Measurements from ENCODE around the gene FNIP2. TPM values are rescaled to one million over a fixed set of nuclear protein-coding genes. Genes with fewer than 3 reads are reported as not detected.

The FNIP2 gene
- total and polyA plus RNA-seq, 9 of the 15 experiments (the other 6 are each of a cell fraction or from before 2014, with no cell fraction given), result 1.7 to 15.5 (median 8.3) TPM

- POLR2A ChIA-PET, result interaction anchor here (1.2 kb wide), 1 partner anchor 12 kb away, joined by 5 read pairs; no protein-coding TSS in a partner anchor
- Histone ChIP-seq H3K36me3 (ENCODE audit: control insufficient read depth, insufficient read depth, low read length) (peaks cover 33% of the 10 kb centered on the region; the same call in 2 of the 3 replicates), H4K20me1 (replicated peaks; ENCODE audit: control insufficient read depth, insufficient read depth, low read length) (no peaks in the 10 kb centered on the region), H3K79me2 (ENCODE audit: control insufficient read depth, insufficient read depth, low read length) (no peaks in the 10 kb centered on the region), H2AFZ (ENCODE audit: low read depth, low read length) (no peak overlapping the region), H3K4me1 (replicated peaks in 1 of 2; ENCODE audit: control insufficient read depth in 2 of 2, insufficient read depth in 2 of 2, low read length in 2 of 2) (no peaks in the 10 kb centered on the region), H3K27me3 (ENCODE audit: control insufficient read depth in 2 of 2, insufficient read depth in 2 of 2, low read length in 2 of 2) (no peaks in the 10 kb centered on the region), H3K4me2 (ENCODE audit: insufficient read depth, low read length) (no peak overlapping the region), H3K9me3 (replicated peaks; ENCODE audit: control insufficient read depth, insufficient read depth, low read depth, low read length) (no peaks in the 10 kb centered on the region), H3K27ac (ENCODE audit: extremely low read depth, low read depth, low read length) (no peak overlapping the region), H3K9ac (ENCODE audit: insufficient read depth in 1 of 2, low read depth in 2 of 2, low read length in 2 of 2) (no peak overlapping the region), H3K4me3 (no peak overlapping the region), H3K9me1 (ENCODE audit: control insufficient read depth, insufficient read depth, low read length) (no peaks in the 10 kb centered on the region)
- no TSS peak for BruUV-seq (replicated peaks)
- FAIRE-seq (no peak), ATAC-seq (no peak), DNase-seq (ENCODE audit: extremely low read depth in 1 of 4, low spot score in 3 of 4) (no peak)
- whole genome bisulfite sequencing (ENCODE audit: insufficient coverage, low coverage, missing lambda C conversion rate), result 88% methylated on average over 5 of the region's 5 CpGs
- CTCF ChIA-PET (ENCODE audit: low intra/inter-chr PET ratio), result interaction anchor here (0.6 kb wide), 1 partner anchor 459 kb away, joined by 3 read pairs; no protein-coding TSS in a partner anchor
- TF ChIP-seq PRDM10 (IDR thresholded peaks at IDR 0.05; ENCODE audit: partially characterized antibody), result no peak
- TF ChIP-seq HINFP (tag; conservative IDR thresholded peaks at IDR 0.05; ENCODE audit: low read depth), result no peak
- no peak for TF ChIP-seq UBTF (IDR thresholded peaks at IDR 0.05; ENCODE audit: borderline replicate concordance in 1 of 2, low read depth in 2 of 2, low read length in 2 of 2)
- TF ChIP-seq ZNF592 (IDR thresholded peaks at IDR 0.05), result no peak
- no peak for TF ChIP-seq BCL6 (CRISPR knock-in tag; IDR thresholded peaks at IDR 0.05)
- no peak for TF ChIP-seq NR2C1 (IDR thresholded peaks at IDR 0.05)
- no peak for TF ChIP-seq NR2C1 (tag; IDR thresholded peaks at IDR 0.05)
- in situ Hi-C loops (cut with MboI), result loop anchor here (5.0 kb wide), 1 partner anchor 339 kb away; no protein-coding TSS in a partner anchor
- intact Hi-C loops (cut with micrococcal nuclease), result no loop called here
These were observed 94.5 kb downstream of the FNIP2 start for GRCh38 chr4:158863296-158863695.

All from K562 (cell line).